SJCRH30 (cell line): ENCODE data around the gene KLLN. TPM values are rescaled to one million over a fixed set of nuclear protein-coding genes. Genes with fewer than 3 reads are reported as not detected.
"Not testable (repeated sequence)": the region's sequence is repeated elsewhere in the genome, so short reads cannot be mapped to it uniquely, and the experiment has no call there.

Experiments used
- DNase-seq, 2 experiments: peaks; one replicate each; pipeline ENCODE4 v3.0.0-alpha.2; 2015 to 2020
- H3K27ac ChIP-seq: fragments of 250-450 bp; sonication (Bioruptor Pico); 2 replicates; pipeline ENCODE4 v1.5.1; 2020; ENCODE audit warnings: mild to moderate bottlenecking, moderate library complexity
- H3K27me3 ChIP-seq: fragments of 250-450 bp; sonication (Bioruptor Pico); 2 replicates; pipeline ENCODE4 v1.5.1; 2020; ENCODE audit warnings: mild to moderate bottlenecking, moderate library complexity
- H3K36me3 ChIP-seq: fragments of 250-450 bp; sonication (Bioruptor Pico); 2 replicates; pipeline ENCODE4 v1.5.1; 2020; ENCODE audit warnings: mild to moderate bottlenecking, moderate library complexity
- H3K4me1 ChIP-seq: fragments of 250-450 bp; sonication (Bioruptor Pico); 2 replicates; pipeline ENCODE4 v1.5.1; 2020; ENCODE audit warnings: mild to moderate bottlenecking, moderate library complexity
- H3K4me3 ChIP-seq: fragments of 250-450 bp; sonication (Bioruptor Pico); 2 replicates; pipeline ENCODE4 v1.5.1; 2020; ENCODE audit warnings: mild to moderate bottlenecking, moderate library complexity
- H3K9me3 ChIP-seq: fragments of 250-450 bp; sonication (Bioruptor Pico); replicated peaks from 2 replicates; pipeline ENCODE4 v1.5.1; 2020; ENCODE audit warnings: mild to moderate bottlenecking, moderate library complexity
- total RNA-seq: library from RNA; depleted of rRNA; stranded (reverse); fragments of >200 nt; shearing (Covaris generic); gene quantifications from 2 replicates; pipeline ENCODE4 v1.2.3, GENCODE V29; 2014

Gene KLLN
- total RNA-seq, 1 experiment from 2014 or later = 0.02 TPM

DNA sequence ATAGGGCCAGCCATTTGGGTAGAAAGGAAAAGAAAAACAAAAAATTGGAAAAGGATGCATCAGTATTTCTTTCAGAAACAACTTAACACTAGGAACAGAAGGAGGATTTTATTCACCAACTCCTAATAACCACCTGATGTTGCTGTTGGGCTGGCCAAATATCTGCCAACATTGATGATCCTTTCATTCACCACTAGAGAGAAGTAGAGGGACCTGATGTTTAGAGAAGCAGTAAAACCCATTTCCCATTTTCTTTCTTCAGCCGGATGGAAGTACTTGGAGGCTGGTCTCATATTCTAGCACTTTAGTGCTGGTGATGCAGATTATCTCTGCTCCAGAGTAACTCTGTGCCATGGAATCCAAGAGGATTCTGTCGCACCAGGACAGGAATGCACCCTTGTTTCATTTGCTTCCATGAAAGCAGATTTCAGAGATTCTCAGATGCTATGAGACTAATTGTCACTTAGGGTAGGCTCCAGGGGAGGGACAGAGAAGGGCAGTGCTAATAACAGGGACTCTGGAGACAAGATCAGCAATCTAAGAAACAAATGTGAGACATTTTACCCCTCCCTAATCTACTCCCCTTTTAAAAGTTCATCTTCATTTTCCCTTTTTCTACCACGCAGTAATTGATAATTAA is 3.1 kb downstream of the KLLN start:
- no peaks in the 10 kb centered on the region for H3K9me3 ChIP-seq
- peak in 1 of 2 experiments; percentile 26 for DNase-seq
- no peaks in the 10 kb centered on the region for H3K36me3 ChIP-seq
- no peaks in the 10 kb centered on the region for H3K4me1 ChIP-seq
- H3K4me3 ChIP-seq = no peak overlapping the region
- no peaks in the 10 kb centered on the region for H3K27me3 ChIP-seq
- no peak overlapping the region for H3K27ac ChIP-seq

DNA sequence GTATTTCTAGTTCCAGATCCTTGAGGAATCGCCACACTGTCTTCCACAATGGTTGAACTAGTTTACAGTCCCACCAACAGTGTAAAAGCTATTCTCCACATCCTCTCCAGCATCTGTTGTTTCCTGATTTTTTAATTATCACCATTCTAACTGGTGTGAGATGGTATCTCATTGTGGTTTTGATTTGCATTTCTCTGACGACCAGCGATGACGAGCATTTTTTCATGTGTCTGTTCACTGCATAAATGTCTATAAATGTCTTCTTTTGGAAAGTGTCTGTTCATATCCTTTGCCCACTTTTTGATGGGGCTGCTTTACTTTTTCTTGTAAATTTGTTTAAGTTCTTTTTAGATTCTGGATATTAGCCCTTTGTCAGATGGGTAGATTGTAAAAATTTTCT is 7.7 kb downstream of the KLLN start:
- H3K27me3 ChIP-seq, H3K27ac ChIP-seq, H3K4me3 ChIP-seq, H3K9me3 ChIP-seq, H3K36me3 ChIP-seq, DNase-seq, H3K4me1 ChIP-seq: not testable (repeated sequence)

DNA sequence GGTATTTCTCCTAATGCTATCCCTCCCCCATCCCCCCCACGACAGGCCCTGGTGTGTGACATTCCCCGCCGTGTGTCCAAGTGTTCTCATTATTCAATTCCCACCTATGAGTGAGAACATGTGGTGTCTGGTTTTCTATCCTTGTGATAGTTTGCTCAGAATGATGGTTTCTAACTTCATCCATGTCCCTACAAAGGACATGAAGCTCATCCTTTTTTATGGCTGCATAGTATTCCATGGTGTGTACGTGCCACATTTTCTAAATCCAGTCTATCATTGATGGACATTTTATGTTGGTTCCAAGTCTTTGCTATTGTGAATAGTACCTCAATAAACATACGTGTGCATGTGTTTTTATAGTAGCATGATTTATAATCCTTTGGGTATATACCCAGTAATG is 8.1 kb downstream of the KLLN start:
- H3K4me3 ChIP-seq, H3K27me3 ChIP-seq, H3K9me3 ChIP-seq, H3K4me1 ChIP-seq, DNase-seq, H3K36me3 ChIP-seq, H3K27ac ChIP-seq: not testable (repeated sequence)

DNA sequence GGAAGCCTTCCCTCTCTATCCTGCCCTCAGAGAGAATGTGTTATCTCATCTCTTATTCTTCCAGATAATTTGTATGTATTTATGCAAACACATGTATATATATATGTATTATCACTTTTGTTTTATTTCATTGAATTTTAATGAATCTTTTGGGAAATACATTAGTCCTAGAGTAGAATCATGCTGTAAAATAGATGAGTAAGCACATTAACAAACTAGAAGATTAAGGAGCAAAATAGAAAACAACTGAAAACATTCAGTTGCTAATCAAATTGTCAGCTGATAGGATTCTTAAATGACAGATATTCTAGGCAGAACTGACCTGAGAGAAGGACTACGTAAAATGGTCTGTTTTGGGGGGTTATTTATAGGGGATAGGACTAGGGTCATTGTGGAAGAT is 11.2 kb downstream of the KLLN start:
- DNase-seq = no peak
- no peaks in the 10 kb centered on the region for H3K9me3 ChIP-seq
- no peaks in the 10 kb centered on the region for H3K36me3 ChIP-seq
- no peak overlapping the region for H3K4me3 ChIP-seq
- no peak overlapping the region for H3K27ac ChIP-seq
- H3K4me1 ChIP-seq = no peaks in the 10 kb centered on the region
- H3K27me3 ChIP-seq = no peaks in the 10 kb centered on the region

DNA sequence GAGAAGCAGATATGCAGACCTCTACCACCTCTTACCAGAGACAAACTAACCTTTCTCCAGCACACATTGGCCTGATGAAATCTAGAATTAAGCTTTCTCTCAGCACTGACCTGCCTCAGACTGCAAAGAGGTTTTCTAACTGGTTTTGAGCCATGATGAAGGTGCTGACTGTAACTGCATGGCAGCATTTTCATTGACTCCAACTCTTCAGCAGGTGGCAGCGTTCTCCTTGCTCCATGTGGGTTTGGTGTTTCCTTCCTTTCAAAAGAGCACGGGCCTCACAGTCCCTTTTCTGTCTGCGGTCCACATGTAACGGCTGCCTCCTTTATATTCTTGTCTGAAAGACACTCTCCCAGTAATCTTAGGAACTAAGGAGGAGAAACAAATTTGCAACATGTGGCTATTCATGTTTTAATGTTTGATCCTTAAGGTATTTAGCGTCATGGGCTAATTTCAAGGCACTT is 12.6 kb downstream of the KLLN start:
- H3K27me3 ChIP-seq = no peaks in the 10 kb centered on the region
- no peak overlapping the region for H3K27ac ChIP-seq
- H3K9me3 ChIP-seq = no peaks in the 10 kb centered on the region
- no peaks in the 10 kb centered on the region for H3K36me3 ChIP-seq
- DNase-seq = peak; percentile 23 to 60
- H3K4me1 ChIP-seq = no peaks in the 10 kb centered on the region
- no peak overlapping the region for H3K4me3 ChIP-seq

DNA sequence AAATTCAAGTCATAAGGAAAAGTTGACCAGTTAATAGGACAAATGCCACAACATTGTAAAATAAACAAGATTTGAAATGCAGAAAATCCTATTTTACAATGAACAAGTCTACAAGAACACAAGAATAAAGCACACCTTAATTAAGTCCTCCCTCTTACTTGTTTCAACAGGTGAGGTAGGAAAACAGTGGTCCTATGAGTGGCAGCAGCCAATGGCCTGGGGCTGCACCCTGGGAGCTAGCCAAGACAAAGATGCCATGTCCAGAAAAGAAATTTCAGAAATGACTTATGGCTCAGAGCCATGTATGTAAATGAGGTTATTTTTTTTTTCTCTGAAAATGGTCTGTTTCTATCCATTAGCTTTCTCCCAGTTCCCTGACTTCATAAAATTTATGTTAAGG is 14.3 kb downstream of the KLLN start:
- H3K4me1 ChIP-seq = no peaks in the 10 kb centered on the region
- no peak overlapping the region for H3K27ac ChIP-seq
- no peaks in the 10 kb centered on the region for H3K9me3 ChIP-seq
- no peak for DNase-seq
- H3K4me3 ChIP-seq = no peak overlapping the region
- H3K27me3 ChIP-seq = no peaks in the 10 kb centered on the region
- H3K36me3 ChIP-seq = no peaks in the 10 kb centered on the region

DNA sequence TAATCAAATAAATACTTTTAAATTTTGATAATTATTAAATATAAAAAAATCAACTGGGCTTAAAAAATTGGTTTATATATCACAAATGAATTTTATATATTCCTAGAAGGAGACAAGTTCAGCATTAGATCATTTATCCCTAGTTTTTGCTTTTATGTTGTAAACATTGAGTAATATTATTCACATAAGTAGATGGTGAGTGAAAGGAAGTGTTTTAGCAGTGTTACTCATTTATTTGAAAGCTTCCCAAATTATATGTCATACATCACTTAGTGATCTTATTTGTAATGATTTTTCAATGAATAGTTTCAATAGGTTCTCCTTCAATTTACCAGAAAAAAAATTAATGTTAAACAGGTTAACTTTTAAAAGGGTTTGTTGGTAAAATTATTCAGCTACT is 15.8 kb downstream of the KLLN start:
- H3K9me3 ChIP-seq = no peaks in the 10 kb centered on the region
- no peaks in the 10 kb centered on the region for H3K4me1 ChIP-seq
- H3K27ac ChIP-seq = no peak overlapping the region
- DNase-seq = no peak
- no peaks in the 10 kb centered on the region for H3K36me3 ChIP-seq
- no peak overlapping the region for H3K4me3 ChIP-seq
- no peaks in the 10 kb centered on the region for H3K27me3 ChIP-seq

DNA sequence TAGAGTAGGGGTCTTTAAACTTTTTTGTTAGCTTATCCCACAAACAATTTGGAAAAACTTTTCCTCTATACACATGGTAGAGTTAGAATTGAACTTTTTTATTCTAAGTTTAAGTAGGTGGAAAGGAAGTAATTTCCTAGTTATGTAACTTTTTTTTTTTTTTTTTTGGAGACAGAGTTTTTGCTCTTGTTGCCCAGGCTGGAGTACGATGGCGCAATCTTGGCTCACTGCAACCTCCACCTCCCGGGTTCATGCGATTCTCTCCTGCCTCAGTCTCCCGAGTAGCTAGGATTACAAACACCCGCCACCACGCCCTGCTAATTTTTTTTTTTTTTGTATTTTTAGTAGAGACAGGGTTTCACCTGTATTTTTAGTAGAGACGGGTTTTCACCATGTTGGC is 16.6 kb downstream of the KLLN start:
- not testable (repeated sequence) for H3K27me3 ChIP-seq, H3K4me1 ChIP-seq, DNase-seq, H3K9me3 ChIP-seq, H3K4me3 ChIP-seq, H3K36me3 ChIP-seq, H3K27ac ChIP-seq

DNA sequence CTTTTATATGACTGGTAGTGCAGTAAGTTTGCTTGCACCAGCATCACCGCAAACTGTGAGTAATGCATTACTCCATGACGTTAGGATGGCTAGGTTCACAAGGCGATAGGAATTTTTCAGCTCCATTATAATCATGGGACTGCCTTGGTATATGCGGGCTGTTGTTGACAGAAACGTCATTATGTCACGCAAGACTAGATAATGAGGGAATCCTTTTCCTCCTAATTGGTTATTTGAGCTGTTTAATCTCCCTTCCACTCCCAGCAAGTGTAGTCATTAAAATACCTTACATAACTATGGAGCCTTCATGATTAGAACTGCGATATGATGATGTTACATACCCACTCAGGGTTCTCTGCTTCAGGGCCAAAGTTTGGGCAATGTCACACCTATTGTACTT is 17.3 kb downstream of the KLLN start:
- Histone ChIP-seq H3K27ac (no peak overlapping the region), H3K36me3 (no peaks in the 10 kb centered on the region), H3K4me1 (no peaks in the 10 kb centered on the region), H3K9me3 (no peaks in the 10 kb centered on the region), H3K27me3 (no peaks in the 10 kb centered on the region), H3K4me3 (no peak overlapping the region)
- DNase-seq = no peak

DNA sequence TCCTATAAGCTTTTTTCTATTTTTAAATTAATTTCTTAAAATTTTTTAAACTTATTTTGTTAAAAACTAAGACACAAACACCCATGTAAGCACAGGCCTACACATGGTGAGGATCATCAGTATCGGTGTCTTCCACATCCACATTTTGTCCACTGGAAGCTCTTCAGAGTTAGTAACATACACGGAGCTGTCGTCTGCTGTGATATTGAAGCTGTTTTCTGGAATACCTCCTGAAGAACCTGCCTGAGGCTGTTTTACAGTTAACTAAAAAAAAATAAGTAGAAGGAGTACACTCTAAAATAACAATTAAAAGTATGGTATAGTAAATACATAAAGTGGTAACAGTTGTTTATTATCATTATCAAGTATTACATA is 17.7 kb downstream of the KLLN start:
- H3K9me3 ChIP-seq = no peaks in the 10 kb centered on the region
- no peaks in the 10 kb centered on the region for H3K27me3 ChIP-seq
- no peak overlapping the region for H3K27ac ChIP-seq
- no peaks in the 10 kb centered on the region for H3K36me3 ChIP-seq
- no peak for DNase-seq
- no peaks in the 10 kb centered on the region for H3K4me1 ChIP-seq
- H3K4me3 ChIP-seq = no peak overlapping the region

DNA sequence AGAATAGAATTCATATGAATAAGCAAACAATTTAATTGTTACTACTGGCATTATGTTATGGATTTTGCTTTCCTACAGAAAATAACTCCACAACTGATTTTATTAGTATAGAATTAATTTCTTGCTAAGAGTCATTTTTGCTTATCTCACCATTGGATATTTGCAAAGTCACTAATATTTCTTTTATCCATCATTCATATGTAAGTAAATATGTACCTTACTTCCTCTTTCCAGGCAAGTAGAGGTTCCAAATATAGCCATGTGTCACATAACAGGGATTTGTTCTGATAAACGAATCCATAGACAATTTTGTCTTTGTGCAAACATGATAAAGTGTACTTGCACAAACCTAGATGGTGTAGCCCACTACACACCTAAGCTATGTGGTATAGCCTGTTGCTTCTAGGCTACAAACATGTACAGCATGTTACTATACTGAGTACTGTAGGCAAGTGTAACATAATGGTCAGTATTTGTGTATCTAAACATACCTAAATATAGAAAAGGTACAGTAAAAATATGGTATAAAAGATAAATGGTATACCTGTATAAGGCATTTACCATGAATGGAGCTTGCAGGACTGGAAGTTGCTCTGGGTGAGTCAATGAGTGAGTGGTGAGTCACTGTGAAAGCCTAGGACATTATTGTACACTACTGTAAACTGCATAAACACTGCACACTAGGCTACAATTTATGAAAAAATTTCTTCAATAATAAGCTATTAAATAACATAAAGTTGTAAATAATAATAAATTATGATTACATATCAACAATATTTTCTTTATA is 18.3 kb downstream of the KLLN start:
- Histone ChIP-seq H3K36me3 (no peaks in the 10 kb centered on the region), H3K27ac (no peak overlapping the region), H3K4me3 (no peak overlapping the region), H3K27me3 (no peaks in the 10 kb centered on the region), H3K4me1 (no peaks in the 10 kb centered on the region), H3K9me3 (no peaks in the 10 kb centered on the region)
- DNase-seq = no peak

DNA sequence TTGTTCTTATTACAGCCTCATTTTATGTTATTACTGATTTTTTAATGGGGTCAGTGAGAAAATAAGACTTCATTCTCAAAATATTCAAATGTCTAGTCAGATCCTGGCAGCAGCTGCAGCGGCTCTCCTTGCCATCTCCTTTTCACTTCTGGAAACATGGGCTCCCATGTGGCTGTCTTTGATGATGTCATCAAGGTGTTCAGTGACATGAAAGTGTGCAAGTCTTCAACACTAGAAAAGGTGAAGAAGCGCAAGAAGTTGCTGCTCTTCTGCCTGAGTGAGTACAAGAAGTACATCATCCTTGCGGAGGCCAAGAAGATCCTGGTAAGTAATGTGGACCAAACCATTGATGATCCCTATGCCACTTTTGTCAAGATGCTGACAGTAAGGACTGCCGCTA is 19.6 kb downstream of the KLLN start:
- Histone ChIP-seq H3K4me3 (no peak overlapping the region), H3K4me1 (no peaks in the 10 kb centered on the region), H3K27me3 (no peaks in the 10 kb centered on the region), H3K36me3 (no peaks in the 10 kb centered on the region), H3K9me3 (no peaks in the 10 kb centered on the region), H3K27ac (no peak overlapping the region)
- no peak for DNase-seq

DNA sequence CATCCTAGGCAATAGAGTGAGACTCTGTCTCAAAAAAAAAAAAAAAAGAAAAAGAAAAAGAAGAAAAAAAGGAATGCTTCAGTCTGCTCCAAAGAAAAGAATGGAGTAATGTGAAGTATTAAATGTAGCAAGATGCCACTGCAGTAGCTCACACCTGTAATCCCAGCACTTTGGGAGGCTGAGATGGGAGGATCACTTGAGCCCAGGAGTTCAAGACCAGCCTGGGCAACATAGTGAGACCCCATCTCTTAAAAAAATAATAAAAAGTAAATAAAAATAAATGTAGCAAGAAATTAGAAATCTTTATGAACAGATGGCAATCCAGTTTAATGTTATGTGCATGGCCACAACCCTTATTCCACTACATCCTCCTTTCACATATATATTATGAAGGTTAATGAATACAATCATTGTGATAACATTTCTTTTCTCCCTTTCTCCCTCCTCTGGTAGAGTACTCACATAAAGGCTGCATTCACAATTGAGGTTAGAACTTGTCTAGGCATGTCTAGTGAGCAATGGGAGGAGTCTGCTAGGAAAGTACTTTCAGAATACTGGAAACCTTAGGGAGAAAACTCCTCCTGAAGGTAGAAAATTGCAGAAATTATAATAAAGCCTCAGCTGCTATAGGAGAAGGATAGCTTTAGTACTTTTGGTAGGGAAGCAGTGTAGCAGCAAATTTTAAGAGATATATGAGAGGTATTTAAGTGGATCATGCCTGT is 20.4 kb downstream of the KLLN start:
- DNase-seq = no peak
- no peak overlapping the region for H3K27ac ChIP-seq
- H3K4me3 ChIP-seq = no peak overlapping the region
- no peaks in the 10 kb centered on the region for H3K27me3 ChIP-seq
- no peaks in the 10 kb centered on the region for H3K4me1 ChIP-seq
- no peaks in the 10 kb centered on the region for H3K9me3 ChIP-seq
- no peaks in the 10 kb centered on the region for H3K36me3 ChIP-seq

DNA sequence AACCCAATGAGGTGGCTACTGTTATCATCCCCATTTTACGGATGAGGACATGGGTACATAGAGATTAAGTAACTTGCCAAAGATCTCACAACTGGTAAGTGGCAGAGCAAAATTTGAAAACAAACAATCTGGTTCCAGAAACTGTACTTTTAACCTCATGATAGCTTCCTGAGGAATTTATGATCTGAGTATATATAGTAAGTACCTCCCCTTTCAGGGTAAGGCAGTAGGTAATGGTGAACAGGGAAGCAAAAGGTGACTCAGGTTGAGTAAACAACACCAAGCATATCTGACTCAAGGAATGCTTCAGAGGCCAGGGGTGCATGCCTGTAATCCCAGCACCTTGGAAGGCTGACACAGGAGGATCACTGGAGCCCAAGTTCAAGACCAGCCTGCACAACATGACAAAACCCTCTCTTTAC is 21.1 kb downstream of the KLLN start:
- no peaks in the 10 kb centered on the region for H3K9me3 ChIP-seq
- H3K36me3 ChIP-seq = no peaks in the 10 kb centered on the region
- no peaks in the 10 kb centered on the region for H3K27me3 ChIP-seq
- H3K4me1 ChIP-seq = no peaks in the 10 kb centered on the region
- no peak for DNase-seq
- H3K27ac ChIP-seq = no peak overlapping the region
- H3K4me3 ChIP-seq = no peak overlapping the region

DNA sequence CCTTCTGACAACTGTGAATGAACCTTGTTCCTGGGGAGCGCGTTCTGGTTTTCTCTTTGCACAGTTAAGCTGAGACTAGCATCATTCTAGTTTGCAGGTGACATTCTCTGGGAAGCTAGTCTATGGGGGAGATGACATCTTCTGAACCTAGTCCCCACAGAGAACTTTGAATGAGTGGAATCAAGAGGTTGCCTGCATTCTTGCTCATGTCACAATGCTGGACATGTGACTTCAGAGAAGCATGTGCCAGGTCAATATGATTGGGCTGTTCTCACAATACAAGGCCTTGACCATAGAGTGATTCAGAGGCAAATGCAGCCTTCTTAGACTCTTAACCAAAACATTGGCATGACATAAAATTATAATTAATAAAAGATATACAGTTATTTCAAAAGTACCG is 22.1 kb downstream of the KLLN start:
- H3K4me1 ChIP-seq = no peaks in the 10 kb centered on the region
- no peak overlapping the region for H3K4me3 ChIP-seq
- H3K9me3 ChIP-seq = no peaks in the 10 kb centered on the region
- no peak for DNase-seq
- no peak overlapping the region for H3K27ac ChIP-seq
- no peaks in the 10 kb centered on the region for H3K27me3 ChIP-seq
- H3K36me3 ChIP-seq = no peaks in the 10 kb centered on the region
